ENCODE measurements around the gene ATXN1. TPM values are rescaled to one million over a fixed set of nuclear protein-coding genes. Genes with fewer than 3 reads are reported as not detected.
"Not testable (repeated sequence)": the region's sequence is repeated elsewhere in the genome, so short reads cannot be mapped to it uniquely, and the experiment has no call there.

ATXN1 gene
- total and polyA plus RNA-seq, 2 experiments from 2014 or later: 4.8 to 9.1 TPM

GRCh38 chr6:16630026-16630643, 131.1 kb downstream of the ATXN1 start:
- no peaks in the 10 kb centered on the region for H3K27me3 ChIP-seq (ENCODE audit: insufficient read depth)
- no peak for ATAC-seq

GRCh38 chr6:16628580-16628979, 132.7 kb downstream of the ATXN1 start:
- not testable (repeated sequence) for H3K36me3 ChIP-seq (ENCODE audit: insufficient read depth); H3K9me2 ChIP-seq (ENCODE audit: insufficient read depth); H3K4me1 Mint-ChIP-seq; H3K36me3 Mint-ChIP-seq (ENCODE audit: low read depth); DNase-seq (ENCODE audit: low spot score); H3K9me3 Mint-ChIP-seq; H4K20me1 ChIP-seq (replicated peaks; ENCODE audit: insufficient read depth); H3K79me2 ChIP-seq (replicated peaks; ENCODE audit: insufficient read depth); H3K27me3 Mint-ChIP-seq (ENCODE audit: insufficient read depth, low read depth, poor library complexity); ATAC-seq; H3K27me3 ChIP-seq (ENCODE audit: insufficient read depth); H3F3A ChIP-seq (replicated peaks; ENCODE audit: low read depth); H3K4me3 ChIP-seq; H3K4me3 Mint-ChIP-seq; H3K27ac ChIP-seq (ENCODE audit: low read depth); H3K4me1 ChIP-seq (ENCODE audit: insufficient read depth); H2AFZ ChIP-seq; H3K27ac Mint-ChIP-seq; H3K4me2 ChIP-seq

More at GRCh38 chr6:16630026-16630643, 131.1 kb downstream of the ATXN1 start:
- H2AFZ ChIP-seq: no peak overlapping the region
- peaks cover 4% of the 10 kb centered on the region for H3K4me1 Mint-ChIP-seq
- H3K4me1 ChIP-seq (ENCODE audit: insufficient read depth): no peaks in the 10 kb centered on the region
- H3K36me3 Mint-ChIP-seq (ENCODE audit: low read depth): peaks cover 5% of the 10 kb centered on the region; the same call in 1 of the 3 replicates
- no peak overlapping the region for H3K4me3 ChIP-seq
- H3K27me3 Mint-ChIP-seq (ENCODE audit: insufficient read depth, low read depth, poor library complexity): no peaks in the 10 kb centered on the region
- H3F3A ChIP-seq (replicated peaks; ENCODE audit: low read depth): no peaks in the 10 kb centered on the region
- H4K20me1 ChIP-seq (replicated peaks; ENCODE audit: insufficient read depth): no peaks in the 10 kb centered on the region
- no peak overlapping the region for H3K4me3 Mint-ChIP-seq
- H3K27ac ChIP-seq (ENCODE audit: low read depth): no peak overlapping the region
- TF ChIP-seq EZH2phosphoT487 (IDR thresholded peaks at IDR 0.05; ENCODE audit: unreplicated experiment): no peak
- TF ChIP-seq CREB1 (CRISPR knock-in tag; IDR thresholded peaks at IDR 0.05; ENCODE audit: low read depth): no peak
- TF ChIP-seq ZNF331 (CRISPR knock-in tag; IDR thresholded peaks at IDR 0.05; ENCODE audit: low read depth): no peak
- no peak for TF ChIP-seq ETS1 (IDR thresholded peaks at IDR 0.05)
- TF ChIP-seq, protein P1, sequence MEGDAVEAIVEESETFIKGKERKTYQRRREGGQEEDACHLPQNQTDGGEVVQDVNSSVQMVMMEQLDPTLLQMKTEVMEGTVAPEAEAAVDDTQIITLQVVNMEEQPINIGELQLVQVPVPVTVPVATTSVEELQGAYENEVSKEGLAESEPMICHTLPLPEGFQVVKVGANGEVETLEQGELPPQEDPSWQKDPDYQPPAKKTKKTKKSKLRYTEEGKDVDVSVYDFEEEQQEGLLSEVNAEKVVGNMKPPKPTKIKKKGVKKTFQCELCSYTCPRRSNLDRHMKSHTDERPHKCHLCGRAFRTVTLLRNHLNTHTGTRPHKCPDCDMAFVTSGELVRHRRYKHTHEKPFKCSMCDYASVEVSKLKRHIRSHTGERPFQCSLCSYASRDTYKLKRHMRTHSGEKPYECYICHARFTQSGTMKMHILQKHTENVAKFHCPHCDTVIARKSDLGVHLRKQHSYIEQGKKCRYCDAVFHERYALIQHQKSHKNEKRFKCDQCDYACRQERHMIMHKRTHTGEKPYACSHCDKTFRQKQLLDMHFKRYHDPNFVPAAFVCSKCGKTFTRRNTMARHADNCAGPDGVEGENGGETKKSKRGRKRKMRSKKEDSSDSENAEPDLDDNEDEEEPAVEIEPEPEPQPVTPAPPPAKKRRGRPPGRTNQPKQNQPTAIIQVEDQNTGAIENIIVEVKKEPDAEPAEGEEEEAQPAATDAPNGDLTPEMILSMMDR (conservative IDR thresholded peaks at IDR 0.05; ENCODE audit: low read depth in 2 of 2): no peak
- TF ChIP-seq, protein P2, sequence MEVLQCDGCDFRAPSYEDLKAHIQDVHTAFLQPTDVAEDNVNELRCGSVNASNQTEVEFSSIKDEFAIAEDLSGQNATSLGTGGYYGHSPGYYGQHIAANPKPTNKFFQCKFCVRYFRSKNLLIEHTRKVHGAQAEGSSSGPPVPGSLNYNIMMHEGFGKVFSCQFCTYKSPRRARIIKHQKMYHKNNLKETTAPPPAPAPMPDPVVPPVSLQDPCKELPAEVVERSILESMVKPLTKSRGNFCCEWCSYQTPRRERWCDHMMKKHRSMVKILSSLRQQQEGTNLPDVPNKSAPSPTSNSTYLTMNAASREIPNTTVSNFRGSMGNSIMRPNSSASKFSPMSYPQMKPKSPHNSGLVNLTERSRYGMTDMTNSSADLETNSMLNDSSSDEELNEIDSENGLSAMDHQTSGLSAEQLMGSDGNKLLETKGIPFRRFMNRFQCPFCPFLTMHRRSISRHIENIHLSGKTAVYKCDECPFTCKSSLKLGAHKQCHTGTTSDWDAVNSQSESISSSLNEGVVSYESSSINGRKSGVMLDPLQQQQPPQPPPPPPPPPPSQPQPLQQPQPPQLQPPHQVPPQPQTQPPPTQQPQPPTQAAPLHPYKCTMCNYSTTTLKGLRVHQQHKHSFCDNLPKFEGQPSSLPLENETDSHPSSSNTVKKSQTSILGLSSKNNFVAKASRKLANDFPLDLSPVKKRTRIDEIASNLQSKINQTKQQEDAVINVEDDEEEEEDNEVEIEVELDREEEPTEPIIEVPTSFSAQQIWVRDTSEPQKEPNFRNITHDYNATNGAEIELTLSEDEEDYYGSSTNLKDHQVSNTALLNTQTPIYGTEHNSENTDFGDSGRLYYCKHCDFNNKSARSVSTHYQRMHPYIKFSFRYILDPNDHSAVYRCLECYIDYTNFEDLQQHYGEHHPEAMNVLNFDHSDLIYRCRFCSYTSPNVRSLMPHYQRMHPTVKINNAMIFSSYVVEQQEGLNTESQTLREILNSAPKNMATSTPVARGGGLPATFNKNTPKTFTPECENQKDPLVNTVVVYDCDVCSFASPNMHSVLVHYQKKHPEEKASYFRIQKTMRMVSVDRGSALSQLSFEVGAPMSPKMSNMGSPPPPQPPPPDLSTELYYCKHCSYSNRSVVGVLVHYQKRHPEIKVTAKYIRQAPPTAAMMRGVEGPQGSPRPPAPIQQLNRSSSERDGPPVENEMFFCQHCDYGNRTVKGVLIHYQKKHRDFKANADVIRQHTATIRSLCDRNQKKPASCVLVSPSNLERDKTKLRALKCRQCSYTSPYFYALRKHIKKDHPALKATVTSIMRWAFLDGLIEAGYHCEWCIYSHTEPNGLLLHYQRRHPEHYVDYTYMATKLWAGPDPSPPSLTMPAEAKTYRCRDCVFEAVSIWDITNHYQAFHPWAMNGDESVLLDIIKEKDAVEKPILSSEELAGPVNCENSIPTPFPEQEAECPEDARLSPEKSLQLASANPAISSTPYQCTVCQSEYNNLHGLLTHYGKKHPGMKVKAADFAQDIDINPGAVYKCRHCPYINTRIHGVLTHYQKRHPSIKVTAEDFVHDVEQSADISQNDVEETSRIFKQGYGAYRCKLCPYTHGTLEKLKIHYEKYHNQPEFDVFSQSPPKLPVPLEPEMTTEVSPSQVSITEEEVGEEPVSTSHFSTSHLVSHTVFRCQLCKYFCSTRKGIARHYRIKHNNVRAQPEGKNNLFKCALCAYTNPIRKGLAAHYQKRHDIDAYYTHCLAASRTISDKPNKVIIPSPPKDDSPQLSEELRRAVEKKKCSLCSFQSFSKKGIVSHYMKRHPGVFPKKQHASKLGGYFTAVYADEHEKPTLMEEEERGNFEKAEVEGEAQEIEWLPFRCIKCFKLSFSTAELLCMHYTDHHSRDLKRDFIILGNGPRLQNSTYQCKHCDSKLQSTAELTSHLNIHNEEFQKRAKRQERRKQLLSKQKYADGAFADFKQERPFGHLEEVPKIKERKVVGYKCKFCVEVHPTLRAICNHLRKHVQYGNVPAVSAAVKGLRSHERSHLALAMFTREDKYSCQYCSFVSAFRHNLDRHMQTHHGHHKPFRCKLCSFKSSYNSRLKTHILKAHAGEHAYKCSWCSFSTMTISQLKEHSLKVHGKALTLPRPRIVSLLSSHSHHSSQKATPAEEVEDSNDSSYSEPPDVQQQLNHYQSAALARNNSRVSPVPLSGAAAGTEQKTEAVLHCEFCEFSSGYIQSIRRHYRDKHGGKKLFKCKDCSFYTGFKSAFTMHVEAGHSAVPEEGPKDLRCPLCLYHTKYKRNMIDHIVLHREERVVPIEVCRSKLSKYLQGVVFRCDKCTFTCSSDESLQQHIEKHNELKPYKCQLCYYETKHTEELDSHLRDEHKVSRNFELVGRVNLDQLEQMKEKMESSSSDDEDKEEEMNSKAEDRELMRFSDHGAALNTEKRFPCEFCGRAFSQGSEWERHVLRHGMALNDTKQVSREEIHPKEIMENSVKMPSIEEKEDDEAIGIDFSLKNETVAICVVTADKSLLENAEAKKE (CRISPR knock-in tag; IDR thresholded peaks at IDR 0.05): no peak
- TF ChIP-seq EZH2 (IDR thresholded peaks at IDR 0.05; ENCODE audit: low read depth, unreplicated experiment): no peak
- no peak for DNase-seq (ENCODE audit: low spot score)
- peak overlapping the region; percentile 62; the same call in 1 of the 2 replicates for H3K27ac Mint-ChIP-seq
- no peak overlapping the region for H3K4me2 ChIP-seq
- H3K36me3 ChIP-seq (ENCODE audit: insufficient read depth): no peaks in the 10 kb centered on the region; the same call in 1 of the 2 replicates
- H3K9me2 ChIP-seq (ENCODE audit: insufficient read depth): no peaks in the 10 kb centered on the region
- H3K79me2 ChIP-seq (replicated peaks; ENCODE audit: insufficient read depth): no peaks in the 10 kb centered on the region
- H3K9me3 Mint-ChIP-seq: peaks cover 4% of the 10 kb centered on the region; the same call in 2 of the 3 replicates

Data from GM23338 (cell line).